Measurements from ENCODE around the gene GTPBP1. TPM values are rescaled to one million over a fixed set of nuclear protein-coding genes. Genes with fewer than 3 reads are reported as not detected.

The GTPBP1 gene
- total and polyA plus RNA-seq, 2 of the 13 experiments (the other 11 are each of a cell fraction or from before 2014, with no cell fraction given), result 22.3 to 27.0 TPM

DNA sequence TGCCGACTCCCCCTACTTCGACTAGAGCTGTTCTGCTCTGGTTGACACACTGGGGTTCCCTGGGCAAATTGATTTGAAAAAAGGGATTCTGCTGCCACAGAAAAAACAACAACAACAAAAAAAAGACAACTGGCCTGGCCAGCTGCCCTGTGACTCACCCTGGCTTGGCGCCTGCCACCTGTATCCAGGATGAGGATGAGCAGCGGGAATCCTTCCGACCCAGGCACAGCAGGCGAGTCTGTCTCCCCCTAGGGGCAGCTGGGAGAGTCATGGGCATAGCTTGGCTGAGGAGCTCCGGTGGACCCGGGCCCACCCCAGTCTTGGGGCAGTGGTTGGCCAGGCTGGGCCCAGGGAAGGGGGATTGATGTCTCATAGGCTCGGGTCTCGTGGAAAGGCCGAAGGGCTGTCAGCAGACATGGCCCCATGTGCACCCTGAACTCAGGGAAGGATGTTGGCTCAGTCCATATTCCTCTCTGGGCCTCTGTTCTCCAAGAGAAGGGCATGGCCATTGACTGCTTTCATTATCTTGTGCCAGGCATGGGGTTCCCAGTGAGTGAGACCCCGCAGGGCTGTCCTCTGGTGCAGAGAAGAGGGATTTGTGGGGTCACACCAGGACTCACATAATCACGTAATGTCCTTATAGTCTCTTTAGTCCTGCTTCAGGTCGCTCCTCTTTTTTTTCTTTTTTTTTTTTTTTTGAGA is 60.5 kb downstream of the GTPBP1 start (continued):
- TF ChIP-seq, protein P1, sequence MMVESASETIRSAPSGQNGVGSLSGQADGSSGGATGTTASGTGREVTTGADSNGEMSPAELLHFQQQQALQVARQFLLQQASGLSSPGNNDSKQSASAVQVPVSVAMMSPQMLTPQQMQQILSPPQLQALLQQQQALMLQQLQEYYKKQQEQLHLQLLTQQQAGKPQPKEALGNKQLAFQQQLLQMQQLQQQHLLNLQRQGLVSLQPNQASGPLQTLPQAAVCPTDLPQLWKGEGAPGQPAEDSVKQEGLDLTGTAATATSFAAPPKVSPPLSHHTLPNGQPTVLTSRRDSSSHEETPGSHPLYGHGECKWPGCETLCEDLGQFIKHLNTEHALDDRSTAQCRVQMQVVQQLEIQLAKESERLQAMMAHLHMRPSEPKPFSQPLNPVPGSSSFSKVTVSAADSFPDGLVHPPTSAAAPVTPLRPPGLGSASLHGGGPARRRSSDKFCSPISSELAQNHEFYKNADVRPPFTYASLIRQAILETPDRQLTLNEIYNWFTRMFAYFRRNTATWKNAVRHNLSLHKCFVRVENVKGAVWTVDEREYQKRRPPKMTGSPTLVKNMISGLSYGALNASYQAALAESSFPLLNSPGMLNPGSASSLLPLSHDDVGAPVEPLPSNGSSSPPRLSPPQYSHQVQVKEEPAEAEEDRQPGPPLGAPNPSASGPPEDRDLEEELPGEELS (CRISPR knock-in tag; IDR thresholded peaks at IDR 0.05), result peak; percentile 40; the same call in 1 of the 2 replicates
- TF ChIP-seq AGO2 (optimal IDR thresholded peaks at IDR 0.05; ENCODE audit: low read depth, low read length), result no peak
- TF ChIP-seq, protein P2, sequence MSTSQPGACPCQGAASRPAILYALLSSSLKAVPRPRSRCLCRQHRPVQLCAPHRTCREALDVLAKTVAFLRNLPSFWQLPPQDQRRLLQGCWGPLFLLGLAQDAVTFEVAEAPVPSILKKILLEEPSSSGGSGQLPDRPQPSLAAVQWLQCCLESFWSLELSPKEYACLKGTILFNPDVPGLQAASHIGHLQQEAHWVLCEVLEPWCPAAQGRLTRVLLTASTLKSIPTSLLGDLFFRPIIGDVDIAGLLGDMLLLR (CRISPR knock-in tag; IDR thresholded peaks at IDR 0.05), result no peak
- TF ChIP-seq ADNP (CRISPR knock-in tag; IDR thresholded peaks at IDR 0.05), result no peak

DNA sequence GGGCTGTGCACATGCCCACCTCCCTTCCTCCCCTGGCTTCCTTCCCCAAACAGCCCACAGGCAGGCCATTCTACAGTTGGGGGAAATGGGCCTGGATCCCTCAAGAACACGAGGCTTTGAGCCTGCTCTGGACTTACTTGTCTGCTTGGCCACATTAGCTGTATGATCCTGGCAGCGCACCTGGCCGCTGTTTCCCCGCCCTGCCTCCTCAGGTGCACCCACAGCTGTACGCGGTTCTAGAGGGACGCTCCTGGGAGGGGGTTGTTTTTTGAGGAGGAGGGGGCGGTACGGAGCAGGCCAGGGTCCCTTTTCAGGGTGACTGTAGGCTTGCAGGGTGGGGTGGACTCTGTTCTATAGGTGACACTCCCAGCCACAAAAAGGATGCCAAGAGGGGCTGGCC is 61.6 kb downstream of the GTPBP1 start:
- Histone ChIP-seq H3K4me1 (ENCODE audit: insufficient read depth, low read length) (peaks cover 42% of the 10 kb centered on the region), H2AFZ (ENCODE audit: low read length) (no peak overlapping the region), H4K20me1 (ENCODE audit: insufficient read depth, low read length) (no peaks in the 10 kb centered on the region), H3K9ac (ENCODE audit: insufficient read depth, low read depth, low read length) (no peak overlapping the region), H3K9me3 (ENCODE audit: low read length) (no peaks in the 10 kb centered on the region), H3K27ac (ENCODE audit: extremely low read length, insufficient read depth, low read length) (no peak overlapping the region), H3K27me3 (ENCODE audit: control insufficient read depth in 1 of 2, insufficient read depth in 2 of 2, low read length in 2 of 2) (peaks cover 2 to 37% of the 10 kb centered on the region in 2 experiments; a peak in 4 of 5 replicates), H3K4me3 (replicated peaks in 1 of 3; ENCODE audit: insufficient read depth in 1 of 3, low read depth in 2 of 3, low read length in 3 of 3) (no peak overlapping the region), H3K4me2 (ENCODE audit: low read depth, low read length) (no peak overlapping the region), H3K79me2 (ENCODE audit: insufficient read depth, low read length) (no peaks in the 10 kb centered on the region), H3K36me3 (replicated peaks in 1 of 2; ENCODE audit: control insufficient read depth in 1 of 2, insufficient read depth in 2 of 2, low read length in 2 of 2) (no peaks in the 10 kb centered on the region)
- FAIRE-seq (no peak), ATAC-seq (no peak), DNase-seq (ENCODE audit: low spot score) (no peak)
- ChIA-PET POLR2A (no interaction called here), CTCF (ENCODE audit: low intra/inter-chr PET ratio, low total read pairs) (no interaction called here)
- no TSS peak for BruUV-seq (replicated peaks)
- in situ Hi-C loops (cut with HindIII; ENCODE audit: extremely low pct_ligation_motif_present, low pct_unique_long_range_greater_than_20kb) (no loop called here), intact Hi-C loops (cut with micrococcal nuclease; ENCODE audit: unreplicated experiment) (loop anchor here (10.0 kb wide), 2 partner anchors 77 to 237 kb away; partner anchors contain the start of gene NPTXR)
- WGBS (ENCODE audit: low lambda C conversion rate), result 3% methylated on average over 5 of the region's 9 CpGs
- TF ChIP-seq ZZZ3 (CRISPR knock-in tag; IDR thresholded peaks at IDR 0.05; ENCODE audit: borderline replicate concordance) (no peak), EZH2 (conservative IDR thresholded peaks at IDR 0.05; ENCODE audit: low read depth, low read length) (no peak), ZNF746 (CRISPR knock-in tag; IDR thresholded peaks at IDR 0.05) (no peak), ZNF264 (CRISPR knock-in tag; IDR thresholded peaks at IDR 0.05) (no peak), HNF4A (CRISPR knock-in tag; IDR thresholded peaks at IDR 0.05) (no peak)
- TF ChIP-seq, protein P3, sequence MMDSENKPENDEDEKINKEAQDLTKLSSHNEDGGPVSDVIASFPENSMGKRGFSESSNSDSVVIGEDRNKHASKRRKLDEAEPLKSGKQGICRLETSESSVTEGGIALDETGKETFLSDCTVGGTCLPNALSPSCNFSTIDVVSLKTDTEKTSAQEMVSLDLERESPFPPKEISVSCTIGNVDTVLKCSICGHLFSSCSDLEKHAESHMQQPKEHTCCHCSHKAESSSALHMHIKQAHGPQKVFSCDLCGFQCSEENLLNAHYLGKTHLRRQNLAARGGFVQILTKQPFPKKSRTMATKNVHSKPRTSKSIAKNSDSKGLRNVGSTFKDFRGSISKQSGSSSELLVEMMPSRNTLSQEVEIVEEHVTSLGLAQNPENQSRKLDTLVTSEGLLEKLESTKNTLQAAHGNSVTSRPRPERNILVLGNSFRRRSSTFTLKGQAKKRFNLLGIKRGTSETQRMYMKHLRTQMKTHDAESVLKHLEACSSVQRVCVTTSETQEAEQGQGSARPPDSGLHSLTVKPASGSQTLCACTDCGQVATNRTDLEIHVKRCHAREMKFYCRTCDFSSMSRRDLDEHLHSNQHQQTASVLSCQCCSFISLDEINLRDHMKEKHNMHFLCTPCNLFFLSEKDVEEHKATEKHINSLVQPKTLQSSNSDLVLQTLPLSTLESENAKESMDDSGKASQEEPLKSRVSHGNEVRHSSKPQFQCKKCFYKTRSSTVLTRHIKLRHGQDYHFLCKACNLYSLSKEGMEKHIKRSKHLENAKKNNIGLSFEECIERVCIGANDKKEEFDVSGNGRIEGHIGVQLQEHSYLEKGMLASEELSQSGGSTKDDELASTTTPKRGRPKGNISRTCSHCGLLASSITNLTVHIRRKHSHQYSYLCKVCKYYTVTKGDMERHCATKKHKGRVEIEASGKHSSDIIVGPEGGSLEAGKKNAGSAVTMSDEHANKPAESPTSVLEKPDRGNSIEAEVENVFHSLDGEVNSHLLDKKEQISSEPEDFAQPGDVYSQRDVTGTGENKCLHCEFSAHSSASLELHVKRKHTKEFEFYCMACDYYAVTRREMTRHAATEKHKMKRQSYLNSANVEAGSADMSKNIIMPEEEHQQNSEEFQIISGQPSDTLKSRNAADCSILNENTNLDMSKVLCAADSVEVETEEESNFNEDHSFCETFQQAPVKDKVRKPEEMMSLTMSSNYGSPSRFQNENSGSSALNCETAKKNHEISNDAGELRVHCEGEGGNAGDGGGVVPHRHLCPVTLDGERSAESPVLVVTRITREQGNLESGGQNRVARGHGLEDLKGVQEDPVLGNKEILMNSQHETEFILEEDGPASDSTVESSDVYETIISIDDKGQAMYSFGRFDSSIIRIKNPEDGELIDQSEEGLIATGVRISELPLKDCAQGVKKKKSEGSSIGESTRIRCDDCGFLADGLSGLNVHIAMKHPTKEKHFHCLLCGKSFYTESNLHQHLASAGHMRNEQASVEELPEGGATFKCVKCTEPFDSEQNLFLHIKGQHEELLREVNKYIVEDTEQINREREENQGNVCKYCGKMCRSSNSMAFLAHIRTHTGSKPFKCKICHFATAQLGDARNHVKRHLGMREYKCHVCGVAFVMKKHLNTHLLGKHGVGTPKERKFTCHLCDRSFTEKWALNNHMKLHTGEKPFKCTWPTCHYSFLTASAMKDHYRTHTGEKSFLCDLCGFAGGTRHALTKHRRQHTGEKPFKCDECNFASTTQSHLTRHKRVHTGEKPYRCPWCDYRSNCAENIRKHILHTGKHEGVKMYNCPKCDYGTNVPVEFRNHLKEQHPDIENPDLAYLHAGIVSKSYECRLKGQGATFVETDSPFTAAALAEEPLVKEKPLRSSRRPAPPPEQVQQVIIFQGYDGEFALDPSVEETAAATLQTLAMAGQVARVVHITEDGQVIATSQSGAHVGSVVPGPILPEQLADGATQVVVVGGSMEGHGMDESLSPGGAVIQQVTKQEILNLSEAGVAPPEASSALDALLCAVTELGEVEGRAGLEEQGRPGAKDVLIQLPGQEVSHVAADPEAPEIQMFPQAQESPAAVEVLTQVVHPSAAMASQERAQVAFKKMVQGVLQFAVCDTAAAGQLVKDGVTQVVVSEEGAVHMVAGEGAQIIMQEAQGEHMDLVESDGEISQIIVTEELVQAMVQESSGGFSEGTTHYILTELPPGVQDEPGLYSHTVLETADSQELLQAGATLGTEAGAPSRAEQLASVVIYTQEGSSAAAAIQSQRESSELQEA (CRISPR knock-in tag; IDR thresholded peaks at IDR 0.05; ENCODE audit: not compliant biosample characterization), result no peak
- TF ChIP-seq, protein P4, sequence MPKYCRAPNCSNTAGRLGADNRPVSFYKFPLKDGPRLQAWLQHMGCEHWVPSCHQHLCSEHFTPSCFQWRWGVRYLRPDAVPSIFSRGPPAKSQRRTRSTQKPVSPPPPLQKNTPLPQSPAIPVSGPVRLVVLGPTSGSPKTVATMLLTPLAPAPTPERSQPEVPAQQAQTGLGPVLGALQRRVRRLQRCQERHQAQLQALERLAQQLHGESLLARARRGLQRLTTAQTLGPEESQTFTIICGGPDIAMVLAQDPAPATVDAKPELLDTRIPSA (CRISPR knock-in tag; IDR thresholded peaks at IDR 0.05; ENCODE audit: borderline replicate concordance), result no peak
